Measurements from ENCODE around the gene RPS4Y1.

RPS4Y1 gene

DNA sequence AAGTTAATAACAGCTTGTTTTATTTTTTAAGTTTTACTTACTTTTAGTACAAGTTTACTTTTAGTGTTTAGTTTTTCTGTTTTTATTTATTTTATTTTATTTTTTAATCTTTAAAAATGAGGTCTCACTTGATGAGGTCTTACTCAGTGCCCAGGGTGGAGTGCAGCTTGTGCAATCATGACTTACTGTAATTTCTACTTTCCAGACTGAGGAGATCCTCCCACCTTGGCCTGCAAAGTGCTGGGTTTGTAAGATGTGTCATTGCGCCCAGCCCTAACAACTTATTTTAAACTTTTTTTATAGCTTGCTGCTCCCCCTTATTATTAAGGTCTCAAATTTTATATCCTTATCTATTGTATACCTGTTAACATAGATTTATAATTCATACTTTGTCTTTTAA lies 52.1 kb downstream of the RPS4Y1 start:
- Histone ChIP-seq H3K9ac (ENCODE audit: insufficient read length) (no peak overlapping the region), H3K9me3 (ENCODE audit: low read depth, low read length) (no peaks in the 10 kb centered on the region), H3K4me3 (no peak overlapping the region), H3K27ac (no peak overlapping the region), H3K36me3 (ENCODE audit: insufficient read depth, low read length) (no peaks in the 10 kb centered on the region)
- no peak for DNase-seq (ENCODE audit: low read depth, low spot score)
- TF ChIP-seq POLR2AphosphoS5 (IDR thresholded peaks at IDR 0.05; ENCODE audit: borderline replicate concordance, low read depth, low read length), result no peak
- TF ChIP-seq FOXP2 (optimal IDR thresholded peaks at IDR 0.05; ENCODE audit: control extremely low read depth, extremely low read length, insufficient read depth), result no peak
- TF ChIP-seq EZH2 (IDR thresholded peaks at IDR 0.05), result no peak

DNA sequence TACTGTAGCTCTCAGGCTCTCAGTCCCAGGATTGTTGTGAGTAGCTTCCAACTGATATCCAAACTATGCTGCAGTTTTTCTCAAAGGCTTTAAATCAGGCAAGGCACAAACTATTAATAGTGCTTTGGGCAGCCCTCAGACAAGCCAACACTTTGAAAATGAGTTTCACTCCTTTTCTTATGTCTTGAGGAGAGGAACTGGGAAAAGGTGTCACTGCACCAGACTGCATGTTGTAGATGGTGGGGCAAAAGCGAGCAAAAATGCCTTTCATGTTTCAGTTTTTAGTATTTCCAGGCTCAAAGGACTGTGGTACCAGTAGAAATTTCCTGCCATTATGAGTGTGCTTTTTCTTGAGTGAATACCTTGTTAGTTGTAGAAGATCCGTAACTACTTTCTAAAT lies 54.6 kb downstream of the RPS4Y1 start:
- no peak overlapping the region for H3K9ac ChIP-seq (ENCODE audit: insufficient read length)
- no peak overlapping the region for H3K4me3 ChIP-seq
- no peak overlapping the region for H3K27ac ChIP-seq
- TF ChIP-seq FOXP2 (optimal IDR thresholded peaks at IDR 0.05; ENCODE audit: control extremely low read depth, extremely low read length, insufficient read depth) (no peak), POLR2AphosphoS5 (IDR thresholded peaks at IDR 0.05; ENCODE audit: borderline replicate concordance, low read depth, low read length) (no peak), EZH2 (IDR thresholded peaks at IDR 0.05) (no peak)
- no peaks in the 10 kb centered on the region for H3K36me3 ChIP-seq (ENCODE audit: insufficient read depth, low read length)
- H3K9me3 ChIP-seq (ENCODE audit: low read depth, low read length), result no peaks in the 10 kb centered on the region
- no peak for DNase-seq (ENCODE audit: low read depth, low spot score)

DNA sequence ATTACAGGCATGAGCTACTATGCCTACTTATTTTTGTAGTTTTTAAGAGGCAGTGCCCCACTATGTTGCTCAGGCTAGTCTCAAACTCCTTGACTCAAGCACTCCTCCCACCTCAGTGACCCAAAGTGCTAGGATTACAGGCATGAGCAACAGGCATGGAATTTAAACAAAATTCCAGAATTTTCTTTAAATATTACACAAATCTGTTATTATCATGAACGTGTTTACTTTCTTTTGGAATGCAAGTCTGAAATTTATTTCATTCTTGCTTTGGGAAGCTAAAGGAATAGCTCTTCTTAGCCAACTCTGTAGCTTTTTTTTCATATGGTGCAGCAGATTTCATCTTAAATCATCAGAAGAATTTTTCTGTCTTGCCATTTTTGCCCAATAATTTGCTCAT lies 66.0 kb downstream of the RPS4Y1 start:
- Histone ChIP-seq H3K27ac (no peak overlapping the region), H3K36me3 (ENCODE audit: insufficient read depth, low read length) (no peaks in the 10 kb centered on the region), H3K4me3 (no peak overlapping the region), H3K9me3 (ENCODE audit: low read depth, low read length) (no peaks in the 10 kb centered on the region), H3K9ac (ENCODE audit: insufficient read length) (no peak overlapping the region)
- TF ChIP-seq EZH2 (IDR thresholded peaks at IDR 0.05) (no peak), FOXP2 (optimal IDR thresholded peaks at IDR 0.05; ENCODE audit: control extremely low read depth, extremely low read length, insufficient read depth) (no peak)
- no peak for DNase-seq (ENCODE audit: low read depth, low spot score)

DNA sequence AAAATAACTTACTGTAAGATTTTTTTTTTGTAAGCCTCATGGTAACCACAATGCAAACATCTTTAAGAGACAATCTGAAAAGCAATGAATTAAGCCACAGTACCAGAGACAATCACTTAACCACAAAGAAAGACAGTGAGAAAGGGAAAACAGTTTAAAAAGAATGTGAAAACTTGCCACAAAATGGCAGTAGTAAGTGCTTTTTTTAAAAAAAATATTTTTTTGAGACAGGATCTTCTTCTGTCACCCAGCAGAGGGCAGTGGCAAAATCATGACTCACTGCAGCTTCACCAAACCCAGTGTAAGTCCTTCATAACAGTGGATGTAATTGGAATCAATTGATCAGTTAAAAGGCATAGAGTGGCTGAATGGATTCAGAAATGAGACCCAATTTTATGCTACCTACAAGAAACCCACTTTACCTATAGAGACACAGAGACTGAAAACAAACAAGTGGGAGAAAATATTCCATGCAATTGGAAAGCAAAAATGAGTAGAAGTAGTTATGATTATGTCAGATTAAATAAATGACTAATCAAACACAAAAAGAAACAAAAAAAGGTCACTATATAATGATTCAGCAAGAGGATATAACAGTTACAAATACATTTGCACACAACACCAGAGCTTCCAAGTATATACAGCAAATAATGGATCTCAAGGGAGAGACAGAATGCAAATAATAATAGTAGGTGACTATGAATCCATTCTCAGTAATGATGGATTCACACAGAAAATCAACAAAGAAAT lies 71.8 kb downstream of the RPS4Y1 start:
- no peak overlapping the region for H3K9ac ChIP-seq (ENCODE audit: insufficient read length)
- H3K9me3 ChIP-seq (ENCODE audit: low read depth, low read length), result no peaks in the 10 kb centered on the region
- H3K4me3 ChIP-seq, result no peak overlapping the region
- TF ChIP-seq FOXP2 (optimal IDR thresholded peaks at IDR 0.05; ENCODE audit: control extremely low read depth, extremely low read length, insufficient read depth) (no peak), EZH2 (IDR thresholded peaks at IDR 0.05) (no peak), POLR2AphosphoS5 (IDR thresholded peaks at IDR 0.05; ENCODE audit: borderline replicate concordance, low read depth, low read length) (no peak)
- no peaks in the 10 kb centered on the region for H3K36me3 ChIP-seq (ENCODE audit: insufficient read depth, low read length)
- DNase-seq (ENCODE audit: low read depth, low spot score), result no peak
- H3K27ac ChIP-seq, result no peak overlapping the region

Measured in SK-N-MC (cell line).